ENCODE data around the gene TCEAL6. TPM values are rescaled to one million over a fixed set of nuclear protein-coding genes. Genes with fewer than 3 reads are reported as not detected.
"Not testable (repeated sequence)": the region's sequence is repeated elsewhere in the genome, so short reads cannot be mapped to it uniquely, and the experiment has no call there.

The TCEAL6 gene
- polyA plus RNA-seq: not detected in 3 replicates
- polyA plus RNA-seq (2011; ENCODE audit: low read depth): not detected
- polyA plus RNA-seq (2011; cell fraction: cytosol; rRNA removed): not detected in 2 replicates
- not detected in 2 replicates for polyA plus RNA-seq (2011; cell fraction: nucleus; rRNA removed)
- not detected in 2 replicates for polyA plus RNA-seq (2012; ENCODE audit: low replicate concordance)
- not detected in 3 replicates for polyA minus RNA-seq
- polyA minus RNA-seq (2011; cell fraction: cytosol; rRNA and poly(A)+ RNA removed): not detected
- polyA minus RNA-seq (2011; cell fraction: nucleus; rRNA and poly(A)+ RNA removed): not detected in 2 replicates

DNA sequence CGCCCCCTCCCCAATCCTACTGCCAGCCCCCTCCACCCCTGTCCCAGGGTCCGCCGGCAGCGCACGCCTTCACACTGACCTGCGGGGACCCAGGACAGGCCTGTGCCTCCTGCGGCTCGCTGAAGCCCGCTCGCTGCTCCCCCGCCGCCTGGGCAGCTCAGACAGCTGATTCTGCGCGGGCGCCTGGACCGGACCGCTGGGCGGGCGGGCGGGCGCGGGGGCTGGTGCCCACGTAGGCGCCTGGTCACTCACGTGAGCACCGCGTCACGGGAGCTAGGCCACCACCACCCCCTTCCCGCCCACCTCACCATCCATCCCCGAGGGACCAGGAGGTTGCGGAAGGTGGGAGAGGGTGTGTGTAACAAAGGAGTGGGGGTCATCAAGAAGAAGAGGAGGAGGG lies at the start of gene TCEAL6:
Gene TCEAL6 (minus strand): TSS at position 208 of the 400 bp plus-strand sequence.
- H2AFZ ChIP-seq (ENCODE audit: control insufficient read depth, low read length); H3K4me3 ChIP-seq (ENCODE audit: control insufficient read depth in 2 of 3, extremely low read depth in 1 of 3, insufficient read depth in 2 of 3, low read depth in 1 of 3, low read length in 3 of 3); H3K27ac ChIP-seq (ENCODE audit: control insufficient read depth, insufficient read depth, low read length); H4K20me1 ChIP-seq (ENCODE audit: control insufficient read depth, extremely low read depth, insufficient read depth, low read length); H3K9ac ChIP-seq (ENCODE audit: control insufficient read depth, extremely low read depth, insufficient read depth, low read length); H3K4me2 ChIP-seq (ENCODE audit: control insufficient read depth, extremely low read depth, insufficient read depth, low read depth, low read length); DNase-seq (ENCODE audit: low read depth, low spot score); H3K9me3 ChIP-seq (ENCODE audit: control insufficient read depth, low read depth, low read length); H3K4me1 ChIP-seq (ENCODE audit: control insufficient read depth, extremely low read depth, insufficient read depth, low read length); dilution Hi-C loops (cut with MboI; ENCODE audit: extremely low pct_ligation_motif_present, low sequenced_read_pairs); FAIRE-seq; H3K9me1 ChIP-seq (ENCODE audit: control insufficient read depth, extremely low read depth, insufficient read depth, low read length); H3K79me2 ChIP-seq (ENCODE audit: control insufficient read depth, insufficient read depth, low read length); H3K36me3 ChIP-seq (ENCODE audit: control insufficient read depth in 2 of 2, extremely low read depth in 1 of 2, insufficient read depth in 2 of 2, low read length in 2 of 2); H3K27me3 ChIP-seq (ENCODE audit: control insufficient read depth, extremely low read depth, insufficient read depth, low read length): not testable (repeated sequence)

DNA sequence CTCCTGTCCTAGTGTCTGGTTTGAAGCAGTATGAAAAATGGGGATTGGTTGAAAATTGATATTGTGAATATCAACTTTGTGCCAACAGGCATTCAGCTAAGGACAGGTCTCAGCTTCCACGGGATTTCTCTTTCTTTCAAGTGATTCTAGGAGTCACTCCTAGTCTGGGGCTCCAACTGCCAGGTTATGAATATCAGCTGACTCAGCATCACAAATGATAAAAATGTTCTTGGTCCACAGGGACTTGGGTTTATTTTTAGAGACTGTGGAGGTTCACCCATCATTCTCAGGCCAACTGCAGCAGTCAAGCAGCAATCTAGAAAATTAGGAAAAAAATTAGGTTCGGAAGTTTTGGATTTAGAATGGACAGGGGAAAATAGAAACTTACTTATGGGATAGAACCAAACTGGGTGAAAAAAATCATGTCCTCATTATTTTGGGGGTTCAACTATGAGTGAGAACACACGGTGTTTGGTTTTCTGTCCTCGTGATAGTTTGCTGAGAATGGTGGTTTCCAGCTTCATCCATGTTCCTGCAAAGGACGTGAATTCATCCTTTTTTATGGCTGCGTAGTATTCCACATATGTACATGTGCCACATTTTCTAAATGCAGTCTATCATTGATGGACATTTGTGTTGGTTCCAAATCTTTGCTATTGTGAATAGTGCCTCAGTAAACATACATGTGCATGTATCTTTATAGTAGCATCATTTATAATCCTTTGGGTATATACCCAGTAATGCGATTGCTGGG lies 43.9 kb upstream of the TCEAL6 start:
- no peak for TF ChIP-seq EZH2 (IDR thresholded peaks at IDR 0.05; ENCODE audit: low read length)
- TF ChIP-seq, protein P1, sequence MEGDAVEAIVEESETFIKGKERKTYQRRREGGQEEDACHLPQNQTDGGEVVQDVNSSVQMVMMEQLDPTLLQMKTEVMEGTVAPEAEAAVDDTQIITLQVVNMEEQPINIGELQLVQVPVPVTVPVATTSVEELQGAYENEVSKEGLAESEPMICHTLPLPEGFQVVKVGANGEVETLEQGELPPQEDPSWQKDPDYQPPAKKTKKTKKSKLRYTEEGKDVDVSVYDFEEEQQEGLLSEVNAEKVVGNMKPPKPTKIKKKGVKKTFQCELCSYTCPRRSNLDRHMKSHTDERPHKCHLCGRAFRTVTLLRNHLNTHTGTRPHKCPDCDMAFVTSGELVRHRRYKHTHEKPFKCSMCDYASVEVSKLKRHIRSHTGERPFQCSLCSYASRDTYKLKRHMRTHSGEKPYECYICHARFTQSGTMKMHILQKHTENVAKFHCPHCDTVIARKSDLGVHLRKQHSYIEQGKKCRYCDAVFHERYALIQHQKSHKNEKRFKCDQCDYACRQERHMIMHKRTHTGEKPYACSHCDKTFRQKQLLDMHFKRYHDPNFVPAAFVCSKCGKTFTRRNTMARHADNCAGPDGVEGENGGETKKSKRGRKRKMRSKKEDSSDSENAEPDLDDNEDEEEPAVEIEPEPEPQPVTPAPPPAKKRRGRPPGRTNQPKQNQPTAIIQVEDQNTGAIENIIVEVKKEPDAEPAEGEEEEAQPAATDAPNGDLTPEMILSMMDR (optimal IDR thresholded peaks at IDR 0.05 in 1 of 3, IDR thresholded peaks at IDR 0.05 in 1 of 3, conservative IDR thresholded peaks at IDR 0.05 in 1 of 3; ENCODE audit: extremely low read depth in 1 of 3, insufficient read depth in 2 of 3, low read length in 3 of 3): no peak
- Histone ChIP-seq H3K4me3 (ENCODE audit: control insufficient read depth in 2 of 3, extremely low read depth in 1 of 3, insufficient read depth in 2 of 3, low read depth in 1 of 3, low read length in 3 of 3) (no peak overlapping the region), H3K27ac (ENCODE audit: control insufficient read depth, insufficient read depth, low read length) (no peak overlapping the region), H3K4me2 (ENCODE audit: control insufficient read depth, extremely low read depth, insufficient read depth, low read depth, low read length) (no peak overlapping the region), H3K9ac (ENCODE audit: control insufficient read depth, extremely low read depth, insufficient read depth, low read length) (no peak overlapping the region), H3K79me2 (ENCODE audit: control insufficient read depth, insufficient read depth, low read length) (no peaks in the 10 kb centered on the region), H3K27me3 (ENCODE audit: control insufficient read depth, extremely low read depth, insufficient read depth, low read length) (no peaks in the 10 kb centered on the region), H4K20me1 (ENCODE audit: control insufficient read depth, extremely low read depth, insufficient read depth, low read length) (no peaks in the 10 kb centered on the region), H3K36me3 (ENCODE audit: control insufficient read depth in 2 of 2, extremely low read depth in 1 of 2, insufficient read depth in 2 of 2, low read length in 2 of 2) (no peaks in the 10 kb centered on the region), H3K9me1 (ENCODE audit: control insufficient read depth, extremely low read depth, insufficient read depth, low read length) (no peaks in the 10 kb centered on the region), H3K9me3 (ENCODE audit: control insufficient read depth, low read depth, low read length) (no peaks in the 10 kb centered on the region), H2AFZ (ENCODE audit: control insufficient read depth, low read length) (no peak overlapping the region), H3K4me1 (ENCODE audit: control insufficient read depth, extremely low read depth, insufficient read depth, low read length) (no peaks in the 10 kb centered on the region)
- dilution Hi-C loops (cut with MboI; ENCODE audit: extremely low pct_ligation_motif_present, low sequenced_read_pairs): no loop called here
- FAIRE-seq (no peak), DNase-seq (ENCODE audit: low read depth, low spot score) (no peak)
